Body of pancreas (tissue), 4 donors: Measurements from ENCODE around the gene PLXDC2.

Experiments
- CTCF ChIP-seq, 7 experiments: fragments of 450-650 bp in 4 of 7; fragments of 200-600 bp in 3 of 7; sonication (generic) in 3 of 7; IDR thresholded peaks; one replicate each; pipeline ENCODE4 v1.5.1; 2016 to 2019; ENCODE audit warnings: antibody characterized with exemption in 7 of 7
- POLR2A ChIP-seq, 3 donors: fragments of 450-650 bp; IDR thresholded peaks; one replicate each; pipeline ENCODE4 v1.6.1; 2016; ENCODE audit warnings: antibody characterized with exemption in 3 of 3, mild to moderate bottlenecking in 2 of 3

GRCh38 chr10:20256969-20257368 lies 440.7 kb downstream of the PLXDC2 start:
- TF ChIP-seq POLR2A (IDR thresholded peaks at IDR 0.05) (no peak), CTCF (IDR thresholded peaks at IDR 0.05) (no peak)
